Stimulated activated CD8-positive, alpha-beta memory T cell treated with anti-CD3 and anti-CD28 coated beads, Interleukin-7, amount 100 ng/mL, for 48 hours (primary cell): ENCODE measurements around the gene ZFP91.

Source experiments
- DNase-seq, 2 donors: peaks; one replicate each; pipeline ENCODE4 v3.0.0-alpha.2; 2020; ENCODE audit warnings: low read depth in 1 of 2; ENCODE audit errors: extremely low read depth in 1 of 2

The ZFP91 gene

DNA sequence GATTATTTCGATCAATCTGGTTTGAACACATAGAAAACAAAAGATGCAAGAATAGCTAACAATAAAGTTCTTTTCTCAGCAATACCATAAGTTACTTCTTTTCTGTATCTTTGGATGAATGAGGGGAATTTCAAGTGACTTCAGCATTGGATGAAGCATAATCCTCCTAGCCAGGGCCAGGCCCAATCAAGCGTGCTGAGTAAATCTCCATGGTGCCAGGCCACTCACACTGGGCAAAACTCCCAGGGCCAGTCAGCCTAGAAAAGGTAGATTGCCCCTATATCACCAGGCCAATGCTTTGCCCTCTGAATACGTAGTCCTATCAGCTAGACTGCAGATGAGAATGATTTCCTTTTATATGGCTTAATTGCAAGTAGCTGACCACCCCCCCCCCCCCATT, 49.6 kb downstream of the ZFP91 start:
- no peak for DNase-seq

DNA sequence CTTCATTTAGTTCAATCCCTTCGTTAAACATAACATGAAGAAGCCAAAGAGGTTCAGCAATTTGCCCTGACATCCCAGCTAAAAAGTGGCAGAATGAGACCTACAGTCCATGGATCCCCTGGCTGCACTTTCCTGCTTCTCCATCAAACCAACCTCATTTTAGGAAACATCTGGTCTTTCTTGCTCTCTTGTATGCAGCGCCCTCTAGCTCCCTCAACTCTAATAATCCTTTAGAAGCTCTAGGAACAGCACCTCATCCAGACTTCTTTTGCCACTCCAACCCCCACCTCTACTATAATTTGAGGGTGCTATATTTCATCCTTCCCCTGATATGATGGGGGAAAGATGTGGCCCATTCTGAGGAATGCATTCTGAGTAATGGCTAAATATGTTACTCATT, 51.0 kb downstream of the ZFP91 start:
- no peak for DNase-seq

DNA sequence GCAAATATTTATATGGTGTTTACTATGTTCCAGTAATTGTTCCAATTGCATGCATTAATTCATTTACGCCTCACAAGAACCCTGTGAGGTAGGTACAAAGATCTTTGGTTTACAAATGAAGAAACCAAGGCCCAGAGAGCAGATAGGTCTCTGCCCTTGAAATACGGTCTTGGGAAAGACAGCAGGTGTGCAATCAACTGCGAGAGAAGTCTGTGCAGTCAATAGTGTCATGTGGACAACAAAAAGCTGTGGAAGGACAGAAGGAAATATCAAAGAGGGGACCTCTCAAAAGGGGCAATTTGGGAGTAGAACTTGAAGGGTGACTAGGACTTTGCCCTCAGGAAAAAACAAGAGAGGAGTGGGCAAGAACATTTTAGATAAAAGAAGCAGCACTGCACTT, 52.5 kb downstream of the ZFP91 start:
- no peak for DNase-seq

DNA sequence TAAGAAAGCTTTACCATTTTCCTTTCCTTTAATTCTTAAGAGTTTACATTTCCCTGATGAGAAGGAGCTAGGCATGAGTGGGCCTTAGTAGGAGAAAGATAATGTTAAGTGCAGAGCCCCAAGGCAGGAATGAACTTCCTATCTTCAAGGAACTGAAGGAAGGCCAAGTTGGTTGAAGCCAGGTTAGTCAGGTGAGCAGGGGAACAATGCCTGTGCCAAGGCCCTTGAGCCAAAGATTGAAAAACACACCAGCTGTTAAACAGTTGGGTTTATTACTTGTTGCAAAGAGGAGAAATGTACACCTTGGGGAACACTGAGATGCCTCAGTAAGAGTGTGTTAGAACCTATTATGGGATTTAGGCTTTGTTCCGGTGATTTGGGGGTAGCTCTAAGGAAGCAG, 53.6 kb downstream of the ZFP91 start:
- no peak for DNase-seq

DNA sequence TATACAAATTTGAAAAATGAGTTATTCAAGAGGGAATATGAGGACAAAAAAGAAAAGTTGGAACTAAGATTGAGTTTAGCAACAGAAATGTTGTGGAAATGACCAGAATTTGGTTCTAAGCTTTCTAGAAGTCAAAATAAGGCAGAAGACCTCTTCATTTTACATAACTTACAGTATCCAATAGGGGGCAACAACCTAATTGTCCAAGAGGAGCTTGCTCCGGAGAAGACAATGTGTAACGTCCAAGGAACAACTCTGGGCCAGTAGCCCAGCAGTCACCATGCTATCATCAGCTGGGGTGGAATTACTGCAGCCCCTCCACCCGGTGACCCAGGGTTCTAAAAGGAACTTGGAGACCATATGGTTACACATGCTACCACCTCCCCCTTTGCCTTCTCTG, 57.7 kb downstream of the ZFP91 start:
- no peak for DNase-seq

DNA sequence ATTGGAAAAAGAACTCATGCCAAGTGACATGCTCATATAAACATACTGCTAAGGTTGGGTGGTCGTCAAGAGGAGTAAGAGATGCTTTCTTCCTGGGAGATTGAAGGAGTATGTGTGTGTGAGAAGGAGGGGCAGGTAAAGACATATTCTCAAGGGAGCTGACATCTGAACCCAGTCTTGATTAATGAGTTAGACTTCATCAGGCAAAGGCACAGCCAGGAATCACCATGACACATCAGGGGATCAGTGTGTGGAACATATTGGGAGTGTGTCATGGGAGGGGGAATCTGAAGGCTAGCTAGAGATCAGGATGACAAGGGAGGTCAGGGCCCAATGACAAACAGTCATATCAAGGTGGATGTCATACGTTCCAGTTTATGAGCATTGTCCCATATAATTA, 58.5 kb downstream of the ZFP91 start:
- no peak for DNase-seq

DNA sequence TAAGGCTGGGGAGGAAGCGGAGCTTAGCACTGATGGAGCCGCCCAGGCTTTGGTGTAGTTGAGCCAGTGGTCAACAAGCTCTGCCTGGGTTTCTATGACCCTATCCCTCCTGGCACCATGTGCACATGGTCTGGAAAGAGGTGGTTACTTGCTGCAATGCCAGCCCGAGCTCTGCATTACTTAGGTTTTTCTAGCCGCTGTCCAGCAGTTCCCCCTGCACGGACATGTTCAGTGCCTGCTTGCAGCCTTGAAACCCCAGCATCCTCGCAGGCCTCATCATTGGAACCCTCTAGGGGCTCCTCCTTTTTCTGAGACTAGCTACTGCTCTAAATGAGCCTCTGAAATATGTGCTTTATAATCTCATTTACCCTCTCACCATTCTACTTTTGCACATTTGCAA, 60.2 kb downstream of the ZFP91 start:
- DNase-seq, result no peak

DNA sequence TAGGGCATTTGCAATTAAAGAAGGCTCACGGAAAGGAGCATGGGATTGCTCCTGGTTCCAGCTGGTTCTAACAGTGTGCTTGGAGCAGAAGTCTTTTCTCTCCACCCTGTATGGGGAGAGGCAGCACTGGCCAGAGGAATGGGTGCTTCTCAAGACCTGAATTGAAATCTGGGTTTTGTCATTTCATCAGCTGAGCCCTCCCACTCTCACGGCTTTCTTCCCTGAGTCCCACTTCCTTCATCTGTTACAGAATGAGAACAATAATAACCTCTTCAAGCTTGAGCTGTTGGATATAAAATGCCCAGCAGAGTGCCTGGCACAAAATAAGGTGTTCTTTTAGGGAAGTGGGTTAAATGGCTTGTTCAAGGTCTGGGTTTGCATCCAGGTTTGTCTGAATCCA, 60.8 kb downstream of the ZFP91 start:
- DNase-seq, result no peak

DNA sequence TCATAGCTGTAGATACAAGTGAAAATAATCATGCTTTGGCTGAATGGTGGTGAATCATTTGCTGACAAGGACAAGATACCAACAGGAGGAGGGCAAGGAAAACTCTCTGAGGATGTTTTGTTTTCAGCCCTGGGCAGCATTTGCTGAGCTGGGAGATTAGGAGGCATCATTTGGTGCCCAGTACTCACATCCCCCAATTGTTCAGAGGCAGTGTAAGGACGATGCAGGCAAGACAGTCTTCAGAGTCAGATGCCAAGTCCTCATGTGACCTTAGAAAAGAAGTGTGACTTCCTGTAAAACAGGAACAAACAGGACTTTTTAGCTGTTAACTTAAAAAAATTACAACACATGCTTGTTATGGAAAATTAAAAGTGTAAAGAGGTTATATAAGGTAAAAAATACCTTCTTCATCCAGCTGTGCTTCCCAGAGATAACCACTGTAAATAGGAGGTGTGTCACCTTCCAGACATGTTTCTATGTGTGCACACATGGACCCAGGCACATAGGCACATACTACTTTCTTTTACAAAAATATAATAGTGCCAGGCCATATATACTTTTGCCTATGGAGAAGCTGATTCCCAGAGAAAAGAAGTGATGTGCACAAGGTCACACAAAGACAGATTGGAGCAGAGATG, 61.6 kb downstream of the ZFP91 start:
- DNase-seq, result no peak

DNA sequence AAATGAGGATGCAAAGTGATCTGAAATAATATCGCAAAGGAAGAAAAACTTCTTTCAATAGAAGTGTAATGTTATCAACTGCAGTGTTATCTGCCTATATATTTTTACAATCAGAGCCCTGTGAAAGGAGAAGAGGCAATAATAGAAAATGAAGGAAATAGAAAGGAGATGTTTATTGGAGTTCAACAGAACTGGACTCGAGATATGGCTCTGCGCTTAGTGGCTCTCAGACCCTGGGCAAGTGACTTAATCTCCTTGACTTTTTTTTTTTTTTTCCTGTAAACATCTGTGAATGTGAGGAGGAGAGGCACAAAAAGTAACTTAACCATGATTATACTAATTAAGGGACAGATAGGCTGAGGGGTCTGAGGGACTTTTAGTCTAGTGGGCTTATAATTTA, 62.5 kb downstream of the ZFP91 start:
- DNase-seq, result no peak

DNA sequence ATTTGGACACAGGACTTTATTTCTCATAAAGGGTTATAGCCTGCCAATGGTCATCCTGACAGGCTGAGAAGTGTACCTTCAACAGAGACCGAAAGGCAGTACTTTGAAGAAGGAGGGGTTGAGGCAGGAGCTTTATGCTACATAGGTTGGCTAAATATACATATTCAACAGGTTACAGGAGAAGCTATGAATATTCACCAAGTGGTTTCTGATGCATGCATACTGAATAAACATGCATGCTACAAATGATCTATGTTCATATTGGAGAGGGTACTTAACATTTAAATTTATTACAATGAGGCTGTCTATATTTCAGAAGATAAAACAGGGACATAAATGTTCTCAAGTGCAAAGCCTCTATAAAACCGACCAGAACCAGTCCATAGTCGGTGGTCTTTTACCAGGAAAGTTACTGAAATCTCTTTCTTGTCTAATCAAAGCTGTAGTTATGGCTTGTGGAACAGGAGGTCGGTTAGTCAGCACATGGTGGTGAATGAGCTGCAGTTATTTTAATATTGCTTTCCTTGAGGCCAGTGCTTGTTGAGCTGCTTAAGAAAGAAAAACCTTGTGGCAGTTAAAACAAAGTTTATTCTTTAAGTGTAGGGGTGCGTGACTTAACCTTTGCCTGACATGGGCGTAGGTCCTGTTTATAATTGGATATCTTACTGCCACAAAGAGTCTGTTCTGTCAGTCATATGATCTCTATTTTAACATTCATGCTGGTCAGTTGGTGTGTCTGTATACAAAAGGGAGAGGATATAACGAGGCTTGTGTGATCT, 63.1 kb downstream of the ZFP91 start:
- no peak for DNase-seq

DNA sequence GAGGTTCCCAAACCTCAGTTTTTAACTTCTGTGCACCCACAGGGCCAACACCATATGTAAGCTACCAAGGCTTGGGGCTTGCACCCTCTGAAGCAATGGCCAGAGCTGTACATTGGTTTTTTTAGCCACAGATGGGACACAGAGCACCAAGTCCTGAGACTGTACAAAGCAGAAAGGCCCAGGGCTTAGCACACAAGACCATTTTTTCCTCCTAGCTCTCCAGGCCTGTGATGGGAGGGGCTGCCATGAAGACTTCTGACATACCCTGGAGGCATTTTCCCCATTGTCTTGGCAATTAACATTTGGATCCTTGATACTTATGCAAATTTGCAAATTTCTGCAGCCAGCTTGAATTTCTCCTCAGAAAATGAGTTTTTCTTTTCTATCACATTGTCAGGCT, 67.0 kb downstream of the ZFP91 start:
- DNase-seq, result no peak

DNA sequence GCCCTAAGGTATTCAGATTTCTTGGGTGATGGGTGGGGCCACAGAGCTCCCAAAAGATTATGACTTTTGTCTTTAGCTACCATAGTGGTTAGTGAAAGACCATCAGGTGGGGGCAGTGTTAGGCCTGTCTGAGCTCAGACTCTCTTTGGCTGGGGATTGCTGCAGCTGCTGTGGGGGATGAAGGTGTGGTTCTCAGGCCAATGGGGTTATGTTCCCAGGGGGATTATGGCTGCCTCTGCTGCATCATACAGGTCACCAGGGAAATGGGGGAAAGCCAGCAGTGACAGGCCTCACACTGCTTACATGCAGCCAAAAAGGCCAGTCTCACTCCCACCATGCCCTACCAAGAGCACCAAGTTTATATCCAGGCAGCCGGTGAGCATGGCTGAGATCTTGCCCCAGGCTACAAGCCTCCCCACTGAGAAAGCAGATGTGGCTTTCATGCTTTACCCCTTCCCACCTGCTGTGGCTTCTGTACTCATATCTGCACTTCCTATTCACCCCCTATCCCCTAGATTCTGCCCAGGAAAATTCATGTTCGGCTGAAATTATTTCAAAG, 68.4 kb downstream of the ZFP91 start:
- DNase-seq, result no peak

DNA sequence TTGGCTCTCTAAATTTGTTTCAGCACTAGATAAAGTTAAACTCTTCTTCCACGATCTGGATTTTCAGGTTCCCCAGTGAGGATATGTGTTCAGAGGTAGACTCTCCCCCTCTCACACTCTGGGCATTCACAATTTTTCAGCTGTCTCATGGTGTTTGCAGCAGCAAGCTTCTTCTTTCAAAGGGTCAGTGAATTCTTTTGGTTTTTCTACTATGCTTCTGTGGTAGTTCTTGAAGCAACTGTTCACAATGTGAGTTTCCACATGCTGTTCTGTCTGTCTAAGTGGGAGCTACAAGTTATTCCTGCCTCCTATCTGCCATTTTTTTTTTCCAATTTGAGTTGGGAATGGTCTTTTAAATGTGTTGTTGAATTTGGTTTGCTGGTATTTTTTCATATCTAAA, 69.0 kb downstream of the ZFP91 start:
- DNase-seq, result no peak

DNA sequence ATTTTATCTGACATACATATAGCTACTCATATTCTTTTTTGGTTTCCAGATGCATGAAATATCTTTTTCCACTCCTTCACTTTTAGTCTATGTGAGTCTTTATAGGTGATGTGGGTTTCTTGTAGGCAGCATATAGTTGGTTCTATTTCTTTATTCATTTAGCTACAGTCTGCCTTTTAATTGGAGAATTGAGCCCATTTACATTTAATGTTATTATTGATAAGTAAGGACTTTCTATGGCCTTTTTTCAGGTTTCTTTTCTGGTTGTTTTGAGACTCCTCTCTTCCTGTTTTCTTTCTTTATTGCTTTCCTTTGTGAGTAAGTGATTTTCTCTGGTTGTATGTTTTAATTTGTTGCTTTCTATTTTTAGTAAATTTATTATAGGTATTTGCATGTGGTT, 70.8 kb downstream of the ZFP91 start:
- DNase-seq, result no peak

DNA sequence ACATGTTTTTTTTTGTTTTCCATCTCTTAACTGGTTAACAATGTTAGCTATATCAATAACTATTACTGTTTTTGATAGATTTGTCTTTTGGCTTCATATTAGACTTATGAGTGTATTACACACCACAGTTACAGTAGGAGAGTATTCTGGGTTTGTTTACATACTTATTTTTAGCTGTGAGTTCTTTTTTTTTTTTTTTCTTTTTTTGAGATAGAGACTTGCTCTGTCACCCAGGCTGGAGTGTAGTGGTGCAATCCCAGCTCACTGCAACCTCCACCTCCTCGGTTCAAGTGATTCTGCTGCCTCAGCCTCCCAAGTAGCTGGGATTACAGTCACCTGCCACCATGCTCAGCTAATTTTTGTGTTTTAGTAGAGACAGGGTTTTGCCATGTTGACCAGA, 71.6 kb downstream of the ZFP91 start:
- DNase-seq, result no peak

DNA sequence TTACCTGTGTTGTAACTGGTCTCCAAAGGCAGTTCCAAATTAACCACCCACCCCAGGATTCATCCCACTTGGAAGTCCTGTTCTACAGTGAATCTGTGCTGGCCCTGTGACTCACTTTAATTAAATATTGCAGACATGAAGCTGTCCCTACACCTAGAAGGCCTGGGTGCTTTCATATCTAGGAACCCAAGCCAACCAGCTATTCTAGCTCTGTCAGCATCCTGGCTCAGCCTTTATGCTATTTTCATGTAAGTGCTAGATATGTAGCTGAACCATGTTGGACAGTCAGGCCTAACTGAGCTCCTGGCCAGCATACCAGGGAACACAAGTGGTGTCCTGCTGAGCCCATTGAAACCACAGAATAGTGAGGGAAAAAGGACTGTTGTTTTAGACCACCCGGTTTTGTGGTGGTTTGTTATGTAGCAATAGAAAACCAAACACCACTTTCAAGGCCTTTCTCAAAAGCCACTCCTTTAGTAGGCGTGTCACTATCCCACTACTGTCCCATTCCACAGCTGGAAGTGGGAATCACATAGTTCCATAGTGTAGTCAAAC, 73.9 kb downstream of the ZFP91 start:
- DNase-seq, result no peak

DNA sequence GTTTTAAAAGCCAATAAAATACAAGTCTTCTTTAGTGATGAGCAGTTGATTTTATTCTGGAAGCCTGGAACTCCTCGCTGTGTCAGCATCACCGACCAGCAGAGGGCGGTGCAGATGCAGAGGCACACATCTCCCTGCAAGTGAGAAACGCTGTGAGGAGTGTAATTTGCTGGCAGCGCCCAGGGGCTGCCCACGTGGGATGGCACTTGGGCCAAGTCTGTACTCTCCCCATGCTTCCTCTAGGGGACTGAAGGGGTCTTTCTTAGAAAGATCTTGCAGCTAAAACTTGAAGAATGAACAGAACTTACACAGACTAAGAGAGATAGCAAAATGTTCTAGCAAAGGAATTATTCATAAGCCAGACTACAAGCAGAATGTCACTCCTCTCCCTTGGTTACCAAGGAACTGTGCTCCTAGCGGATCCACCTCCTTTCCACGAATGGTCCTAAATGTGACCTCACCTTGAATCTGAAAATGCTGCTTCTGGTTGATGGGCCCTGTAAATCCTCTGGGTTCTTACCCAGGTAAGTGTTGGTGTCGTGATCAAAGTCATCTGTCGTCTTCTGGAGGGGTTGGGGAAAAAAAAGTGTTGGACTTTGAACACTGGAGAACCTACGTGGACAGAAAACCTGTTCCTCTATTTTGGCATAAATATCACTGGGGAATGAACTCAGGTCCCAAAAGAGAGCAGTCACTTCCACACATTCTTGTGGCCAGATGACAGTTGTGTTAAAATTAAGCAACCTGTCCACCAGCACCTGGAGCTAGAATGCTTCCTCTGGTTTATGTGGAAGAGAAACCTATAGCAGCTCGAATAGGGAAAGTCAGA, 75.4 kb downstream of the ZFP91 start:
- peak; percentile 39 to 61 for DNase-seq

DNA sequence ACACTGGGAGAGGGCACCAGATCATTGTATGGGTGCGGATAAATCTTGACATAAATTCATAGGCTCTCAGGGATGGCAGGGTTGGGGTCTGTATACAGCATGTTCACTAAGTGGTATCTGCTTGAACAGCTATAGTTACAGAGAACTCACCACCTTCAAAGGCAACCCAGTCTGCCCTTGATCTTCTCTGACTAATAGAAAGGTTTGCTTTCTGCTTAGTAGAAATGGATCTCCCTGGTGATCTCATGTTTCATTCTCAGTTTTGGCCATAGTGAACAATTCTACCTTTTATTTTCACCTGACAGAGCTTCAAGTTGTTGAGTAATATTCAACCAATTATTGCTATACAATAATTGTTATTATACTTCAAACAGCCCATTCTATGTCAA, 76.0 kb downstream of the ZFP91 start:
- no peak for DNase-seq

DNA sequence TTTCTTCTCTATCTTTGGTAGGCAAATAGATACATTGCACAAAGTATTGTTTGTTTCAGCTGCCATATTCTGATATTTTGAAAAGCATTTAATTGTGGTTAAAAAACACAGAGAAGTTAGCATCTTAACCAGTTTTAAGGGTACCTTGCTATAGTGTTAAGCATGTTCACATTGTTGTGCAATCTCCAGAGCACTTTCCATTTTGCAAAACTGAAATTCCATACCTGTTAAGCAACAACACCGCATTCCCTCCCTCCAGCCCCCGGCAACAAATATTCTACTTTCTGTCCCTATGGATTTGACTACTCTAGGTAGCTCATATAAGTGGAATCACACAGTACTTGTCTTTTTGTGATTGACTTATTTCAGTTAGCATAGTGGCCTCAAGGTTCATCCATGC, 77.5 kb downstream of the ZFP91 start:
- no peak for DNase-seq

DNA sequence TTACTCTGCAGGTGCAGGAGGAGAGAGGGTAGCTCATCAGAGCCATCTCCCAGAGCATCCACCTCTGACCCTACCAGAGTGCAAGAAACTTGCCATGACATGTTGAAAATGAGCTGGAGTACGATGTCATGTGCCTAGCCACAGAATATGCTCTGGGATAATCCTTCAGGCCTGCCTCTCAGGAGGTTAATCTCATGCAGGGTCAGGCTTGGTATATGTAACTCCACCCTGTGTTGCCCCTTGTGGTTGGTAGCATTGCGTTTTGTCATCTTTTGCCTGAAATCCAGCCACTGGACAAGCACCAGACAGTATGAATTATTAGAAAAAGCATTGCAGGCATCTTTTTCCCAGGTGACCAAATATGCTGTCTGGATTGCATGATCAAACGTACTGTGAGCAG, 79.8 kb downstream of the ZFP91 start:
- DNase-seq, result no peak
